Limb (tissue), 2 donors: ENCODE data around the gene CORO7.

Experiments
- DNase-seq, 2 donors: peaks; one replicate each; pipeline ENCODE4 v3.0.0-alpha.2; 2016; ENCODE audit errors: extremely low spot score in 2 of 2

Gene CORO7

DNA sequence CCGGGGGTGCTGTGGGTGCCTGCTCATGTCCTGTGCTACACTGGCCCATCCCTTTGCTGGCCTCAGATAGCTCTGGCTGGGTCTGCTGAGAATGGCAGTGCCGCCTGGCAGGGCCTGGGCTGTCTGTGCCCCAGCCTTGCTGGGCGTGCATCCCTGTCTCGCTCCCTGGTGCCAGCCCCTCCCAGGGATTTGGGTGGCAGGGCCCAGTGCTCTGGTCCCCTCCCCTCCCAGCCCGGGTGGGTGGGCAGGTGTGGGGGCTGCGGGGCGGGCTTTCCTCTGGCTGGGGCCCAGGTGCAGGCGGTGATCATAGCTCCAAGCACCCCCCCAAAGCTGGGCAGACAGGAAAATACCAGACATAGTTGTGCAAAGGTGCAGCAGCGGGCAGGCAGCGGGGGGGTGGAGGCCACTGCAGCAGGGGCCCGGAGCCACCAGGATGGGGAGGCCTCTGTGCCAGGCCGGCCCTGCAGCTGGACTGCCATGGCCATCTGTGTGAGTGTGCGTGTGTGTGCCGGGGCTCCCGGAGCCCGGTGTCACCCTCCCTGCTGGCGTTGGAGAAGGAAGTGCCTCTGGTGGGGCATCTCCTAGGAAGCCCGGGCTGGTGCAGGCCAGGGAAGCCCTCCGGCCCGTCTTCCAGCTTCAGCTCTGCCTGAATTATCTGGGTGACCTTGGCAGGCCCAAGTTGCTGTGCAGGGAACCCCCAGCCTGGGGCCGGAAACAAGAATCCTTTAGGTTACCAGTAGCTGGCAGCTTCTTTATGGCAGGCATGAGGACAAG, 93.1 kb downstream of the CORO7 start:
- DNase-seq, result no peak

DNA sequence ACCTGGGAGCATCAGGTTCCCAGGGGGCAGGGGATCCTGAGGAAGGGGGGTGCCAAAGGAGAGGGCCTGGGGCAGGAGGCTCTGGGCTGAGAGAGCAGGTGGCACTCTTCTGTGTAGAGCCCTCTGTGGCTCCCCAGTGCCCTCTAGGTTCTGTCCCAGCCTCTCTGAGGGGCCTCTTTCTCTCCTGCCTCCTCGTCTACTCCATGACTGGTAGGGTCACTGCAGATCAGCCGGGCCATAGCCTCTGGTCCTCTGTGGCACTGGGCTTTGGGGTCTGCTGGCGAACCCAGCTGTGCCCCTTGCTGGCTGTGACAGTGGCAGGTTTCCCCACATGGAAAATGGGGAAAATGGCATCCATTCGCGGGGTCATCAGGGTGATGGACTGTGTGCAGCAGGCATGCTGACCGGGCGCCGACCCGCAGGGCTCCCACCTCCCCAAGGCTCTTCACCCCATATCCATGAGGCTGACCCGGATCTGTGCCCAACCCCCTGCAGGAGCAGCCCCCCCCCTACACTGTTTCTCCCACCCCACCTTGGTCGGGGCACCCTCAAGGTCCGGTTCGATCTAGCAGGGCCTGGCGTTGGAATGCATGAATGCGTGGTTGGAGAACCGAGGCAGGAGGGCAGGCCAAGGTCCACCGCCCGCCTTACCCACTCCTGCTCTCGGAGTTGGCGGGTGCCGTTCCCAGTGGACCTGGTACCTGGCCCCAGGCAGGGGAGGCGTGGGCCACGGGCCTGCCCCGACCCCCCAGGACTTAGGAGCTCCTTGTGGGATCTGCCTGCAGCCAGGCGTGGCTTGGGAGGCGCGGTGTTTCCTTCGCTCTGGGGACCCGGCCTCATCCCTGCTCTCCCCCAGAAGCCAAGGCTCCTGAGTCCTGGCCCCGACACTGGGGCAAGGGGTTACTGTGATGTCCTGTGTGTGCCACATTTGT, 94.0 kb downstream of the CORO7 start:
- DNase-seq, result no peak

DNA sequence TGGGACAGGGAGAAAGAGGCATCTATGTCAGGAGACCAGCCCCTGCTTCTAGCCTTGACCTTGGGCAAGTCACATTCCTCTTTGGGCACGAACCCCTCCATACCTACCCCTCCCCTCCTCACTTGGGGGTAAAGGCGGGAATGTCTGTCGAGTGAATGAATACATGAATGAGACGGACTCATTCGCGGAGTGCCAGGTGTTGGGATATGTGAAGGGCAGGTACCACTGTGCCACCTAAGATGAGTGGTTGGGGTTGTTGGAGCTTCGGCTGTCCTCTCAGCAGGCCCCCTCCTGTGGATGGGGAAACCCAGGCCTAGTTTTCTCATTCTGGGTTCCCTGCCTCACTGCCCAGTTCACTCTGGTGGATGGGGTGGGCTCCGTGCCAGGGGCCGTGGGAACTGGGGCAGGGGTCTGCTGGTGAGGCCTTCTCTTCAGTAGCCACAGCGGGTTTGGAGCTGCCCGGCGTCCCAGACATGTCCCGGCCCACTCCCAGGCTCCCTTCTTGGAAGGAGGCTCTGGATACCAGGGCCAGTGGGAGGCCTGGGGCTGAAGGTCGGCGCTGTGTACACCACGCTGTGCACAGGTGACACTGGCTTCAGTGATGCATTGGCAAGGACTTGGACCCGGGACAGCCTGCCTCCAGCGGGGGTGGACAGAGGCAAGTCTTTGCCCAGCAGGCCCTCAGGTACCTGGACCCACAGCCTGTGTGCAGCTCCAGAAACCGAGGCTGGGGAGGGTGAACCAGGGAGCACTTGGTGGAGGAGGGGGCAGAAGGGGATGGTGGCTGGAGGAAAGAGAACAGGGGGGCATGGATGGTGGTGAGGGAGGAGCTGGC, 94.9 kb downstream of the CORO7 start:
- DNase-seq, result no peak

DNA sequence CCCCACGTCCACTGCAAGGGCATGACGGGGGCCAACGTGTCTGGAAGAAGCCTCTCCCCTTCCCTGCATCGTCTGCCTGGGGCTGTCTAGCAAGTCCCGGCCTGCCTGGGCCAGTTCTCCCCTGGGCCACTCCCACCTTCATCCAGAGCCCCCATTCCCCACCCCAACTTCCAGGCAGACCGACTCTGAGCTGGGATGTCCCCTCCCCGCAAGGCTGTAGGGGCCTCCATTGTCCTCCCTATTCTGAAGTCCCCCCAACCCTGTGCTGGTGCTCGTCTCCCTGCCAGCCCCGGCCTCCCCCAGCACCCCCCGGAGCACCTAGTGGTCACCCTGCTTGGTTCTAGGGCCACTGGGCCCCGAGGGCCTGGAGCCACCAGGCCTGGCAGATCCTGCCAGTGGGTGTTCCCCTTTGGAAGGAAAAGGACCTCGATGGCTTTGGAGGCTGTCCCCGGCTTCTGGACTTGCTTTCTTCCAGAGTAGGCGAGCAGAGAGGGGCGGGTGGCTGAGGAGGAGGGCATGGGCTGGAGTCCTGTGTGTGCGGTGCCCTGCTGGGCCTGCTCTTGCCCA, 95.7 kb downstream of the CORO7 start:
- DNase-seq, result no peak

DNA sequence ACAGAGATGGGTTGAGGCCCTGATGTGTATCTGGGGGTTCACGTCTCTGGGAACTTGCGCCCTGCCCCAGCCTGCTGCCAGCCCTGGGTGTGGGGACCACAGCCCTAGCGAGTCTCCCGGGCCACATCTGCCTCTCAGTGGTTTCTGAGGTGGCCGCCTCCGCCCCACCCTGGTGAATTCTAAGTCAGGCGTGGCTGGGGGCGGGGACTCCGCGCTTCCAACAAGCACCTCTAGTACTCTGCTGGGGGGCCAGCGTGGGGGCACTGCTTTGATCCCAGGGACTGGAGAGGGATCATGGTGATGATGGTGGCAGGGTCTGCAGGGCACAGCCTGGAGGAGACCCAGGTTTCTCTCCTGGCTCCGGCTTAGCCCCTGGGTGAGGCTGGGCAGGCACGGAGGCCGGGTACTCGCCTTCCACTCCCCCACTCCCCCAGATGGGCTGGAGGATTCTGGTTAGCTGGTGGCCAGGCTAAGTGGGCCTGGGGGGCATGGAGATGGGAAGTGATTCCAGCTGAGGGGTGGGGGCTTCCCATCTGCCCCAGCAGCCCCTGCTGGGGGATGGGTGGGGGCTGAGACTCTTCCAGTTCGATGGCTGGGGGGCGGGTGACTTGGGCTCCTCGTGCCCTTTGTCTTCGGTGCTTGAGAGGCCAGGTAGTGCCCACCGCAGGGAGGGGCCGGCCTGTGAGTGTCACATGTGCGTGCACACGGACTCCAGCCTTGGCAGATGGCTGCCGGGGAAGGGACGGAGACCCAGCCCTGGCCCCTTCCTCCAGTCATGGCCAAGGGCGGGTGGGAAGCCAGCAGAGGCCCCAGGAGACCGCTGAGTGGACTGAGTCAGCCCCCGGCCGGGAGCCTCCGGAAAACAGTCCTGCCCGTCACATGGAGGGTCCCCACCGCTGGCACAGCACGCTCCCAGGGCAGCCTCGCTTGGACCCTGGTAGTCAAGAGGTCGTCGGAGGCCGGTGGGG, 96.7 kb downstream of the CORO7 start:
- DNase-seq, result peak in 1 of 2 donors; percentile 60

DNA sequence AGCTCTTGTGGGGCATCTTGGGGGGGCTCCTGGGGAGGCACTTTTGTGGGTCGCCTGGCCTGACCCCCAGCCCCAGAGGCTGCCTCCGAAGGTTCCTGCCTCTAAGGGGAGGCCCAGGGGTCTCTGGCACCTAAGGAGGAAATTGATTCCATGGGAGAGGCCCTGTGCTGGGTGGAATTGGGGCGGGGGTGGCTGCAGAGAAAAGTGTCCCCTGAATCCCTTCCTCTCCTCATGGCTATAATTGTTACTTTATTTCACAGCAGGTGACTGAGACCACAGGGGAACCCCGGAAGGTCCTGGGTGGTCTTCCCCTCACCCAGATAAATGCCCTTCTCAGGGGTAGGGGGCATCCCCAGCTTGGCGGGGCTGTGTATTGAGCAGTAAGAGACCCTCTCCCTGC, 97.4 kb downstream of the CORO7 start:
- no peak for DNase-seq

DNA sequence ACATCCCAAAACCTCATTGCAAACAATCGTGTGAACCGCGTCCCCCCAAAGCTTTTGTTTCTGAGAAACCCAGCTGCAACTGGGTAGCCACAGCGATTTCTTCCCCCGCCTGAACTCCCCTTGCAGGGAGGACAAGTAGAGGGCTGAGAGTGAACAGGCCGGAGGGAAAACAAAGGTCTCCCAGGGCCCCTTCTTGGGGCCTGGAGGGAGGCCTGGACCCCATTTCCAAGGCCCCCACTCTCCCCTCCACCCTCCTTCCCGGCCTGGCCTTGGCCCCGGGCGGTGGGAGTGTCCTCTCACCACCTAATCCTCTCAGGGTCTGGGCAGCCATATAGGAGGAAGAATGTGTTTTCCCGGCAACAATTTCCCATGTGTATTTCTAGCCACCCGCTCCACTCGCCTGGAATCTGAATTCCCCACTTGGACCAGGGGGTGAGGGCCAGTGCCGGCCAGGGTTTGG, 97.9 kb downstream of the CORO7 start:
- no peak for DNase-seq

DNA sequence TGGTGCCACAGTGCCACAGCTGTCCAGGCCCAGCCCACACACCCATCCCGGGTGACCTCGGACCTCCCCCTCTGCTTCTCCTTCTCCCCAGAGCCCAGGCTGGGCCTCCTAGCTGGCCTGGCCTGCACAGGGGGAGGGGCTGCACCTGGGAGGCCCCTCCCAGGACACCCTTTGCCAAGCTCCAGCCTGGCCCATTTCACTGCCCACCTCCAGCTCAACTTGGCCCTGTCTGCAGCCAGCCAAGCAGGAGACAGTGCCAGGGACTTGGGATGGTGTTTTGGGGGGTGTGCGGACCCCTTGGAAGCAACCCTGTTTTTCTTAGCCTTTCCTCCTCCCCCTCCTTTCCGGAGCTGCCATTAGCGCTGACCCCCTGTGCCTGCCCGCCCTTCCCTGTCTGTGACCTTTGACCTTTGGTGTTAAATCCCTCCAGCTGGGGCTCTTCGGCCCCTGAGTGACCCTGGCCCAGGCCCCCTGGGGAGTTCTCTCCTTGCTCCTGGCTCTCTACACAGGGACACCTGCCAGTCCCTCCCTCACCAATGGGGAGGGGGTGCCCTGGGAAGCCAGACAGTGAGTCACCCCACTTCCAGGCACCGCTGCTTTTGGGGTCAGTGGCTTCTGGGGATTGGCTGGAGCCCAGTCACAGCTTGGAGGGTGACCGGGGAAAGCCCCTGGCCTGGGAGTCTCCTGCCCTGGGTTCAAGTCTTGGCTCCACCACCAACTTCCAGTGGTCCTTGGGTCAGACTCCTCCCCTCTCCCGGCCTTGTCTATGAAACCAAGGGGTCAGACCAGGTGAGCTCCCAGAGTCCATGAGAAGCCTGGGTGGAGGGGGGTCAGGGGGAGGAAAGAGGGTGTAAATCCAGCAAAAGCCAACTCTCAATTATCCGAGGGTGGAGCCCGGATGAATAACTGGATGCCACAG, 98.6 kb downstream of the CORO7 start:
- no peak for DNase-seq

DNA sequence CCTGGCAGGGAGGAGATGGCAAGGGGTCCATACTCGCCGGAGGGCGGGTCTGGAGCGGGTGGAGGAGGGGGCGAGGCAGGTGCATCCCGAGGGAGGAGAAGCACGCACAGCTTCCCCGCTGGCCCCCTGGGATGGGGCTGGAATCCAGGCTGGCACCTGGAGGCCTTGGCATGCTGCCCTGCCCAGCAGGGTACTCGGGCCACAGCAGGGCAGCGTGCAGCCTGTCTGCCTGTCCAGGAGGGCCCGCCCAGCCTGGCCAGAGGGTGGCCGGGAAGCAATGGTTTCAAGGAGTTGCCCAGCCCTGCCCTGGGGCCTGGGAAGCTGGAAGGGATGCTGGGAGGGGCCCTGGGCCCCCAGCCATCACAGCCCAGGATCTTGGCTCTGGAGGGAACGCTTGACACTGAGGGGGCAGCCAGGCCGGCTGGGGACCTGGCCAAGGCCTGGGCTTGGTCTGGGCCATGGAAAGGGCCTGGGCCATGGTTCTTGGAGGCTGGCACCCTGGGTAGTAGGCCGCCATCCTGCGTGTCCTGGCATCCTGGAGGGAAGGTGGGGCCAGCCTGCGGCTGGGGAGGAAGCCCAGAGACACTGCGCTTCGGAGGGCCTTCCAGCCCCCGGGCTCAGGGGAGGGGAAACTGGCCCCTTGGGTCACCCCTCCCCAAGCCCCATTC, 99.4 kb downstream of the CORO7 start:
- no peak for DNase-seq

DNA sequence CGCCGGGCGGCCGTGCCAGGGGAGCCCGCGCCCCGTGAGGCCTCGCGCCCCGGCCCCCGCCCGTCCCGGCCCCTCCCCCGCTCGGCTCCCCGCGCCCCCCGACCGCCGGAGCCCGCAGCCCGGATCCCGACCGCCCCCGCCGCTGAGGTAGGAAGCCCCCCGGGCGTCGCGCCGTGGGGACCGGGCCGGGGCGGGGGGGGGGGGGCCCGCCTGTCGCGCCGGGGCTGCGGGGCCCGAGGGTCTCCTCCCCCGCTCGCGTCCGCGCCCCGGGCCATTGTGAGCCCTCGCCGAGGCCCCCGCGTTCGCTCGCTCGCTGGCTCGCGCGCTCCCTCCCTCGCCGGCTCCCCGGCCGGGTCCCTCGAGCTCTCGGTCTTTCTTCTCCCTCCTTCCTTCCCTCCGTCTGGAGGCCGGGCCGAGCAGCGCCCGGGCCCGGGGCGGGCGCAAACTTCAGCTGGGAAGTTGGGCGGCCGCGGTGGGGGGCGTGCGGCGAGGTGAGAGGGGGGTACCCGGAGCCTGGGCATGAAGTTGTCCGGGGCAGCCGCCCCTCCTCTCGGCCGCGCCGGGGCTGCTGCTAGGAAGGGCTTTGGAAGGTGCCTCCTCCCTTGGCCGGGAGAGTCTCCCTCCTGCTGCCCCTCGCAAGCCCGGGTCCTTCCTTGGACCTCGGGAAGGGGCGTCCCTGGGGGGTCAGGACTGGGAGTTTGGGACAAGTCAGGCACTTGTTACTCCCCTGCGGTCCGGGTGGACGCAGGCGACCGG, 100.1 kb downstream of the CORO7 start:
- peak in 1 of 2 donors; percentile 69 for DNase-seq

DNA sequence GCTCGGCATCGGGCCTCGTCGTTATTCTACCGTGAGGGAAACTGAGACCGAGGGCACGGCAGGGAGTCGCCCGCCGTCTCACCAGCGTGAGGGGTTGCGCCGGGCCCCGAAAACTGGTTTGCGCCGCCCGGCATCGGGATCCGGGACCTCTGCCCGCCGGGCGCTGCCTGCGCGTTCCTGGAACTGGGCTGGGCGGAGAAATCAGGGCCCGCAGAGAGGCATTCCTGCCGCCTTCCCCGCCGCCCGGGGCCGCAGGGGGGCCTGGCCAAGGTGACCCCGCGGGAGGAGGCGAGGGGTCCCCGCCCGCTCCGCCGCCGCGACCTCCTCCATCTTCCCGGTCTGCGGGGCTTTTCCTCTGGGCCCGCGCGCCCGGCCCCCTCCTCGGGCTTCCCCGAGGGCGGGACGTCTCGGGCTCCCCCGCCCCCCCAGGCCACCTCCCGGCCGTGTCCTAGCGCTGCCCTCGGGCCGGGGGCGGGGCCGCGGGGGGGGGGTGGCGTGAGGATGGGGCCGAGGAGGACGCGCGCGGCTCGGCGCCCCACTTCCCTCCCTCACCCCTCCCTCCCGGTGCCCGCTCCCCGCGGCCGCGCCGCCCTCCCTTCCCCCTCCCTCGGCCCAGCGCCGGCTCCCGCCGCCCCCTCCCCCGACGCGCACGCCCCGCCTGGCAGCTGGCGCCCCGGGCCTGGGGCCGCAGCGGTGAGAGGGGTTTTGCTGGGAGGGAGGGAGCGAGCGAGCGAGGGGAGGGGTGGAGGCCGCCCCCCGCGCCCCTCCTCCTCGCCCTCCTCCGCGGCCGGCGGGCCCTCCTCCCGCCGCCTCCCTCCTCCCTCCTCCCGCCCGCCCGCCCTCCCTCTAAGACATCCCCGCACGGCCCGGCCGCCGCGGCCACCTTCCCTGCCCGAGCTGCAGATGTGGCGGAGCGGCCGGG, 100.9 kb downstream of the CORO7 start, which contains the start of gene GLIS2:
Gene GLIS2 (plus strand): TSS at position 882 of the 922 bp plus-strand sequence. CDS start 16,214 bp downstream, outside the sequence.
- DNase-seq, result peak; percentile 89 to 93

DNA sequence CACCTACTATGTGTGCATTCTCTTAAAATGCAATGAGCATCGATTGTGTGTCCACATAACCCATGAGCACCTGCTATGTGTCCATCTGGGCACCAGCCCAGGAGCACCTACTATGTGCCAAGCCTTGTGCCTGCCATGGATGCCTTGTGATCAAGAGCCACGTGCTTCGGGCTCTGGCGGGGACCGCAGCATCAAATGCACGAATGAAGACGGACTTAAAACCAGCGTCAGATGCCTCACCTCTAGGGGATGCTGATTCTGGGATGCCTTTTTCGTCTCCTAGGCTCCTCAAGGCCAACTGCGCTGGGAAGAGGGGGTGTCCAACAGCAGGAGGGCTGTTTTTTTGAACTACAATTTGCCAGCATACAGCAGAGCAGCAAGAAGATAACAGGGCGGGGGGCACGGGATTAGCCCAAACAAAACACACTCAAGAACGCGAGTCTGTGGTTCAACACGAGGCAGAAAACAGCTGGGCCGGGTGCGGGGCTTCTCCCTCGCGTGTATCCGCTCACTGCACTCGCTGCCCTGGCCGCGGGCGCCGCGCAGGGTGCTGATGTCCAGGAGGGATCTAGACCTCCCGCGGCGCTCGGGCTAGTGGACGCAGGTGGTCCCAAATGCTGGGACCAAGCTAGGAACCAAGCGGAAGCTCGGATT, 101.7 kb downstream of the CORO7 start:
- peak; percentile 32 to 73 for DNase-seq

DNA sequence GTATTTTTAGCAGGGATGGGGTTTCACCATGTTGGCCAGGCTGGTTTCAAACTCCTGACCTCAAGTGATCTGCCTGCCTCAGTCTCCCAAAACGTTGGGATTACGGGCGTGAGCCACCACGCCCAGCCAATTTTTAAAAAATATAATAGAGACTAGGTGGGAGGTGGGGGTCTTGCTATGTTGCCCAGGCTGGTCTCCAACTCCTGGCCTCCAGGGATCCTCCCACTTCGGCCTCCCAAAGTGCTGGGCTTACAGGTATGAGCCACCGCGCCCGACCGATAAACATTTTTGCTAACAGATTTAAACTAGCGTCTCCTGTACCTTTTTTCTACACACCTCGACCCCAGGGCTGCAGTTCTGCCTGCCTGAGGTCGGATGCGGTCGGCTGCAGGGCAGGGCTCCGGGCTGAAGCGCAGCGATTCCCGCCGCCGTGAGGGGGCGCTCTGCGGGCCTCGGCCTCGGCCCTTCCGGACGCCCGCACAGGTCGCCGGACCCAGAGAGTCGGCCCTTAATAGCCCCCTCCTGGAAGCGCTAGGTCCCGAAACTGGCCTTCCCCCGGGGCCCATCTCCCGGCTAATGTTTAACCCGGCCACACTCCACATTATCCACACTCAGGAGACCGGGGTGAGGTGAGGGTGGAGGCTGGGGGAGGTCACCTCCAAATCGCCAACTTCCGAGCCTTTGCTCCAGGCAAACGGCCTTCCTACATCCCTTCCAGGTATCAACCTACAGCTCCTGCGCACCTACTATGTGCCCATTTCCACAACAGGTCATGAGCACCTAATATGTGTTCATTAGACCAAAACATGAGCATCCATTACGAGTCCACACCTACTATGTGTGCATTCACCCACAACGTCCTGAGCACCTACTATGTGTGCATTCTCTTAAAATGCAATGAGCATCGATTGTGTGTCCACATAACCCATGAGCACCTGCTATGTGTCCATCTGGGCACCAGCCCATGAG, 102.5 kb downstream of the CORO7 start:
- DNase-seq, result no peak

DNA sequence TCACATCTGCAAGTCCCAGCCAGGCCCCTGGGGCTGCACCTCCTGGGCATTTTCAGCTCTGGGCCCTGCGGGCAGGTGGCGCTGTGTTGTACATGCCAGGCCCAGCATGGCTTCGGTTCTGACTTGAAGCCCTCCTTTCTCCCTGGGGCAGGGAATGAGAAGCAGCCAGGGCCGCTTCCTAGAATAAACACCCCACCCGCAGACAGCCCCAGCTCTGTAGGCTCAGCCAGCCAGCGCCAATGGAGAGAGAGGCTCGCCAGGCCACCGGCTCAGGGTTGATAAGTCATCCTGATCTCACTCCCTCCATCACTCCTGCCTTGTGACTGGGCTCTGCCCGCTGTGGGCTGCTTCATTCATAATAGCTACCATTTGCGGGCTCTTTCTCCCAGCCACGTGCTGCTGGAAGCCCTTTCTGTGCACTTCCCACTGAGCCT, 106.5 kb downstream of the CORO7 start:
- peak in 1 of 2 donors; percentile 54 for DNase-seq
